ENCODE measurements around the gene HAP1. TPM values are rescaled to one million over a fixed set of nuclear protein-coding genes. Genes with fewer than 3 reads are reported as not detected.

Gene HAP1
- total RNA-seq, 4 donors from 2014 or later = 0.75 to 1.8 (median 1.1) TPM

- intact Hi-C loops (cut with DNase I; ENCODE audit: low total_unique reads) = no loop called here
- H3K4me3 ChIP-seq (ENCODE audit: low read depth, poor library complexity, severe bottlenecking) = no peak overlapping the region
- no peak for DNase-seq (ENCODE audit: low spot score in 2 of 2)
- 62% methylated on average over 4 of the region's 4 CpGs for WGBS, 2 donors
- TF ChIP-seq POLR2A (IDR thresholded peaks at IDR 0.05) (no peak), CTCF (IDR thresholded peaks at IDR 0.05) (no peak)
Observed at GRCh38 chr17:41684035-41684434, 50.4 kb downstream of the HAP1 start.

GRCh38 chr17:41683441-41684007 is 50.9 kb downstream of the HAP1 start:
- DNase-seq (ENCODE audit: low spot score in 2 of 2) = no peak
- TF ChIP-seq CTCF (IDR thresholded peaks at IDR 0.05) (no peak), POLR2A (IDR thresholded peaks at IDR 0.05) (no peak)
- 60 to 68% methylated on average over 7 to 8 of the region's 8 CpGs for WGBS, 2 donors
- no peak overlapping the region for H3K4me3 ChIP-seq (ENCODE audit: low read depth, poor library complexity, severe bottlenecking)
- intact Hi-C loops (cut with DNase I; ENCODE audit: low total_unique reads) = no loop called here

- intact Hi-C loops (cut with DNase I; ENCODE audit: low total_unique reads) = no loop called here
- no peak overlapping the region for H3K4me3 ChIP-seq (ENCODE audit: low read depth, poor library complexity, severe bottlenecking)
Observed at GRCh38 chr17:41682631-41683030, 51.8 kb downstream of the HAP1 start.

GRCh38 chr17:41681776-41682175 is 52.7 kb downstream of the HAP1 start:
- 81 to 85% methylated on average over 3 of the region's 3 CpGs for WGBS, 2 donors
- no peak overlapping the region for H3K4me3 ChIP-seq (ENCODE audit: low read depth, poor library complexity, severe bottlenecking)
- DNase-seq (ENCODE audit: low spot score in 2 of 2) = no peak
- TF ChIP-seq POLR2A (IDR thresholded peaks at IDR 0.05) (no peak), CTCF (IDR thresholded peaks at IDR 0.05) (no peak)
- intact Hi-C loops (cut with DNase I; ENCODE audit: low total_unique reads) = no loop called here

More at GRCh38 chr17:41682631-41683030, 51.8 kb downstream of the HAP1 start:
- WGBS, 2 donors = 79% methylated on average over 5 of the region's 5 CpGs
- DNase-seq (ENCODE audit: low spot score in 2 of 2) = no peak
- TF ChIP-seq CTCF (IDR thresholded peaks at IDR 0.05) (no peak), POLR2A (IDR thresholded peaks at IDR 0.05) (no peak)

- DNase-seq (ENCODE audit: low spot score in 2 of 2) = no peak
- H3K4me3 ChIP-seq (ENCODE audit: low read depth, poor library complexity, severe bottlenecking) = no peak overlapping the region
- intact Hi-C loops (cut with DNase I; ENCODE audit: low total_unique reads) = no loop called here
- TF ChIP-seq CTCF (IDR thresholded peaks at IDR 0.05) (no peak), POLR2A (IDR thresholded peaks at IDR 0.05) (no peak)
- 81 to 84% methylated on average over 10 of the region's 10 CpGs for WGBS, 2 donors
Observed at GRCh38 chr17:41680426-41681040, 53.9 kb downstream of the HAP1 start.
